ENCODE measurements around the gene IQSEC1. TPM values are rescaled to one million over a fixed set of nuclear protein-coding genes. Genes with fewer than 3 reads are reported as not detected.

Gene IQSEC1
- total RNA-seq, 4 donors from 2014 or later, result 24.0 to 43.0 (median 31.8) TPM

DNA sequence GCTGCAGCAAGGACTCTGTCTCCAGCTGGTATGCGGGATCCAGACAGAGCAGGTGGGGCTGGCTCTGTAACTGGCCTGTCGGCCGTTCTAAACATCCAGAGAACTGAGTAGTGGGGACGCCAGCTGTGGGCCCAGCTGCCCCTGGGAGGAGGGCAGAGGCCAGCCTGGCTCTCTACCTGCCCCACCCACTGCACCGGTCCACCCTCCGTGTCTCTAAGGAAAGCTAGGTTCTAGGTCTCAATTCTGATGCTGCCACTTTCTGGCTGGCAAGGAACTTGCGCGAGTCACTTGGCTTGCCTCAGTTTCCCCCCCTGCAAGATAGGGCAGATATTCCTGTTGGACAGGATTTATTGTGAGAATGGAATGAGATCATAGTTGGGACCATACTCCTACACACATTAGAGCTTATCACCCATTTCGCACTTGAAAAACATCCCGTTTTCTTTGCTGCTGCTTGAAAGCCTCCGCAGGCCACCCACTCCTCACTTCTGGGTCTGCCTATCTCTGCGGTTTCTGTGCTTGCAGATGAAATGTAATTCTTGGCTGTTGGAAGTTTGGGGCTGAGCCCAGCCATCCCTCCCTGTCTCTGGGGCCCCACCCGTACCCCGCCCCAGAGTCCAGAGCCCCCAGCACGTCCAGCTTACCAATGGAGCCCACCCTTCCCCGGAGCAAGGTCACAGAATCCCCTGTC, 65.8 kb downstream of the IQSEC1 start:
- no peak for TF ChIP-seq EP300 (IDR thresholded peaks at IDR 0.05; ENCODE audit: low read depth)
- no peak for TF ChIP-seq POLR2AphosphoS5 (IDR thresholded peaks at IDR 0.05)
- TF ChIP-seq POLR2A (IDR thresholded peaks at IDR 0.05), result no peak
- TF ChIP-seq, protein P1, sequence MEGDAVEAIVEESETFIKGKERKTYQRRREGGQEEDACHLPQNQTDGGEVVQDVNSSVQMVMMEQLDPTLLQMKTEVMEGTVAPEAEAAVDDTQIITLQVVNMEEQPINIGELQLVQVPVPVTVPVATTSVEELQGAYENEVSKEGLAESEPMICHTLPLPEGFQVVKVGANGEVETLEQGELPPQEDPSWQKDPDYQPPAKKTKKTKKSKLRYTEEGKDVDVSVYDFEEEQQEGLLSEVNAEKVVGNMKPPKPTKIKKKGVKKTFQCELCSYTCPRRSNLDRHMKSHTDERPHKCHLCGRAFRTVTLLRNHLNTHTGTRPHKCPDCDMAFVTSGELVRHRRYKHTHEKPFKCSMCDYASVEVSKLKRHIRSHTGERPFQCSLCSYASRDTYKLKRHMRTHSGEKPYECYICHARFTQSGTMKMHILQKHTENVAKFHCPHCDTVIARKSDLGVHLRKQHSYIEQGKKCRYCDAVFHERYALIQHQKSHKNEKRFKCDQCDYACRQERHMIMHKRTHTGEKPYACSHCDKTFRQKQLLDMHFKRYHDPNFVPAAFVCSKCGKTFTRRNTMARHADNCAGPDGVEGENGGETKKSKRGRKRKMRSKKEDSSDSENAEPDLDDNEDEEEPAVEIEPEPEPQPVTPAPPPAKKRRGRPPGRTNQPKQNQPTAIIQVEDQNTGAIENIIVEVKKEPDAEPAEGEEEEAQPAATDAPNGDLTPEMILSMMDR (IDR thresholded peaks at IDR 0.05), result no peak
- Histone ChIP-seq H3K4me3 (no peak overlapping the region), H3K27me3 (no peaks in the 10 kb centered on the region), H3K9me3 (no peaks in the 10 kb centered on the region), H3K36me3 (no peaks in the 10 kb centered on the region), H3K27ac (no peak overlapping the region), H3K4me1 (peaks cover 7 to 54% (median 11%) of the 10 kb centered on the region in 4 donors)
- in situ Hi-C loops (cut with MboI; ENCODE audit: low pct_ligation_motif_present in 1 of 4, low pct_unique_long_range_greater_than_20kb in 1 of 4, low sequenced_read_pairs in 3 of 4) (no loop called here), intact Hi-C loops (cut with DNase I; ENCODE audit: low total_unique reads) (no loop called here)
- WGBS, 2 donors (ENCODE audit: low coverage in 1 of 2), result 40 to 76% methylated on average over 1 to 14 of the region's 16 CpGs
- no peak for DNase-seq

DNA sequence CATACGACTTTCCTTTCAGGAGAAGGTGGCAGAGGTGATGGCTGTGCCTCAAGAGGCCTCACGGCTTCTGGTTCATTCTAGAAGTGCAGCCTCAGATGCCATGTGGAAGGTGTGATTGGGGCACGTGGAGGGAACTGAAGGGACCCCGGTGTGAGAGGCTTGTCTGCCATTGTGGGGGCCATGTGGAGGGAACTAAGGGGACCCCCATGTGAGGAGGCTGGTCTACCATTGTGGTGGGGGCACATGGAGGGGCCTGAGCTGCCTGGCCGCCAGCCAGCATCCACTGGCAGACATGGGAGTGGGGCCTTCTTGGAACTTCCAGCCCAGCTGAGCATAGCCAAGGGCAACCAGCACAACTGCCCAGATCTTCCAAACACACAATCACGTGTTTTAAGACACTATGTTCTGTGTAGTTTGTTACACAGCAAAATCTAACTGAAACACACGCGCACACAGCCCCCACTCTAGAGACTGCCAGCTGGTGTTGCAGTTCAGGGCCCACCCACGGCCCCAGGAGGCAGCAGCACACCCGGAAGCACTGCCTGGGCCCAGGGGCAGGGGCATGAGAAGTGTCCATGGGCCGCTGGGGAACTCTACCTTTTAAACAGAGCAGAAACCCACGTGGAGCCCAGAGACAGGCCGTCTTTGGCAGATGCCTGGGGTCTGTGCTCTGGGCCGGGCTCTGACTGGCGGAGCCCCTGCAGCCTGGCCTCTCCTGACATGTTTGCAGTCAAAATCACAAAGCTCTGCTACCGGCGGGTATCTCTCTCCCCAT, 66.8 kb downstream of the IQSEC1 start:
- TF ChIP-seq EP300 (IDR thresholded peaks at IDR 0.05; ENCODE audit: low read depth) (no peak), POLR2AphosphoS5 (IDR thresholded peaks at IDR 0.05) (no peak), POLR2A (IDR thresholded peaks at IDR 0.05) (no peak)
- TF ChIP-seq, protein P1 (IDR thresholded peaks at IDR 0.05), result no peak
- Histone ChIP-seq H3K27ac (no peak overlapping the region), H3K4me3 (no peak overlapping the region), H3K9me3 (no peaks in the 10 kb centered on the region), H3K27me3 (no peaks in the 10 kb centered on the region), H3K36me3 (no peaks in the 10 kb centered on the region), H3K4me1 (peaks cover 7 to 49% (median 11%) of the 10 kb centered on the region in 4 donors)
- intact Hi-C loops (cut with DNase I; ENCODE audit: low total_unique reads) (no loop called here), in situ Hi-C loops (cut with MboI; ENCODE audit: low pct_ligation_motif_present in 1 of 4, low pct_unique_long_range_greater_than_20kb in 1 of 4, low sequenced_read_pairs in 3 of 4) (no loop called here)
- no peak for DNase-seq
- 94 to 100% methylated on average over 2 to 17 of the region's 17 CpGs for WGBS, 2 donors (ENCODE audit: low coverage in 1 of 2)

DNA sequence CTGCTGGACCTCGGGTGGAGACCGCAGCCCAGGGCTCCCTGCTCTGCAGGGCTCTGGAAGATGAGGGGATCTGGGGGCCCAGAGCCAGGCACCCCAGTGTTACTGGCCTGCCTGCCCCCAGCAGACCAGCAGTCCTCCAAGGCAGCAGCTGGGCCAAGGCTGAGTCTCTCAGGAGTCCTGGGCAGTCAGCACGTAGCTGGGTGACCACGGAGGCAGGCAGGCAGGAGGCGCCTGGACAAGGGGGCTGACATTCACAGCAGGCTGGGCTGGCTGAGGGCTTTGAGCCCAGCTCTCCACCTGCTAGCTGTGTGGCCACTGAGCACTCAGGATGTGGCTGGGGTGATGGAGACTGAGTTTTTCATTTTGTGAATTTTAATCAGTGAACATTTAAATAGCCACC, 67.9 kb downstream of the IQSEC1 start:
- intact Hi-C loops (cut with DNase I; ENCODE audit: low total_unique reads) (no loop called here), in situ Hi-C loops (cut with MboI; ENCODE audit: low pct_ligation_motif_present in 1 of 4, low pct_unique_long_range_greater_than_20kb in 1 of 4, low sequenced_read_pairs in 3 of 4) (no loop called here)
- peak; percentile 8 for DNase-seq
- H3K36me3 ChIP-seq, result no peaks in the 10 kb centered on the region
- H3K27ac ChIP-seq, result no peak overlapping the region
- no peaks in the 10 kb centered on the region for H3K9me3 ChIP-seq
- no peaks in the 10 kb centered on the region for H3K27me3 ChIP-seq
- no peak overlapping the region for H3K4me3 ChIP-seq
- WGBS, 2 donors (ENCODE audit: low coverage in 1 of 2), result 95% methylated on average over 5 of the region's 5 CpGs; no CpG with 5 or more reads in 1 of the 2 donors
- H3K4me1 ChIP-seq, result peaks cover 7 to 44% (median 9%) of the 10 kb centered on the region in 4 donors
- no peak for TF ChIP-seq POLR2A (IDR thresholded peaks at IDR 0.05)
- TF ChIP-seq, protein P1 (IDR thresholded peaks at IDR 0.05), result no peak
- no peak for TF ChIP-seq EP300 (IDR thresholded peaks at IDR 0.05; ENCODE audit: low read depth)
- TF ChIP-seq POLR2AphosphoS5 (IDR thresholded peaks at IDR 0.05), result no peak

DNA sequence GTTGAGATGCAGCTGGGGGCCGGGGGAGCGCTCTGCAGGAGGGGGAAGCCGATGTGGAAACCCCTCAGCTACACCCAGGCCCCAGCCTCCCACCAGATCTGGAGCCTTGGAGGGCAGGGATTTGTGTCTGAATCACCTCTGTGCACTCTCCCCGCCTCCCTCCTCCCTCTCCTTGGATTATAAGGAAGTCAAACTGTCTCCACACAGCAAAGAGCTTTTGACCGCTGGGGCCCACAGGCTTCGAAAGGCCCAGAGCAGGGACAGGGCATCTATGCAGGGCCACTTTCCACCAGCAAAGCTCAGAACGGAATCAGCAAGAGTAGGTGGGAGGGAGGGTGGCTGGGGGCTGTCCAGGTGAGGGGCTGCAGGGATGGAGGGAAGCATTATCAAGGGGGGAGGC, 68.9 kb downstream of the IQSEC1 start:
- WGBS, 2 donors (ENCODE audit: low coverage in 1 of 2), result 40 to 66% methylated on average over 1 to 7 of the region's 7 CpGs
- H3K27ac ChIP-seq, result peak overlapping the region in 2 of 4 donors; percentile 22 to 28
- no peak for TF ChIP-seq POLR2AphosphoS5 (IDR thresholded peaks at IDR 0.05)
- TF ChIP-seq POLR2A (IDR thresholded peaks at IDR 0.05), result no peak
- no peak for TF ChIP-seq EP300 (IDR thresholded peaks at IDR 0.05; ENCODE audit: low read depth)

More for the DNA sequence above, 68.9 kb downstream of the IQSEC1 start:
- H3K36me3 ChIP-seq, result no peaks in the 10 kb centered on the region
- in situ Hi-C loops (cut with MboI; ENCODE audit: low pct_ligation_motif_present in 1 of 4, low pct_unique_long_range_greater_than_20kb in 1 of 4, low sequenced_read_pairs in 3 of 4), result no loop called here
- no peaks in the 10 kb centered on the region for H3K27me3 ChIP-seq
- peak; percentile 59 for DNase-seq
- H3K4me1 ChIP-seq, result peaks cover 8 to 41% (median 11%) of the 10 kb centered on the region in 4 donors
- intact Hi-C loops (cut with DNase I; ENCODE audit: low total_unique reads), result no loop called here
- H3K4me3 ChIP-seq, result no peak overlapping the region
- H3K9me3 ChIP-seq, result no peaks in the 10 kb centered on the region

All from transverse colon (tissue), 4 donors.